ENCODE measurements around the gene STK39.

STK39 gene

GRCh38 chr2:168185583-168186274, 61.7 kb downstream of the STK39 start:
- no peak overlapping the region for H3K4me3 ChIP-seq (replicated peaks; ENCODE audit: low read depth, low read length)
- TF ChIP-seq, protein P1, sequence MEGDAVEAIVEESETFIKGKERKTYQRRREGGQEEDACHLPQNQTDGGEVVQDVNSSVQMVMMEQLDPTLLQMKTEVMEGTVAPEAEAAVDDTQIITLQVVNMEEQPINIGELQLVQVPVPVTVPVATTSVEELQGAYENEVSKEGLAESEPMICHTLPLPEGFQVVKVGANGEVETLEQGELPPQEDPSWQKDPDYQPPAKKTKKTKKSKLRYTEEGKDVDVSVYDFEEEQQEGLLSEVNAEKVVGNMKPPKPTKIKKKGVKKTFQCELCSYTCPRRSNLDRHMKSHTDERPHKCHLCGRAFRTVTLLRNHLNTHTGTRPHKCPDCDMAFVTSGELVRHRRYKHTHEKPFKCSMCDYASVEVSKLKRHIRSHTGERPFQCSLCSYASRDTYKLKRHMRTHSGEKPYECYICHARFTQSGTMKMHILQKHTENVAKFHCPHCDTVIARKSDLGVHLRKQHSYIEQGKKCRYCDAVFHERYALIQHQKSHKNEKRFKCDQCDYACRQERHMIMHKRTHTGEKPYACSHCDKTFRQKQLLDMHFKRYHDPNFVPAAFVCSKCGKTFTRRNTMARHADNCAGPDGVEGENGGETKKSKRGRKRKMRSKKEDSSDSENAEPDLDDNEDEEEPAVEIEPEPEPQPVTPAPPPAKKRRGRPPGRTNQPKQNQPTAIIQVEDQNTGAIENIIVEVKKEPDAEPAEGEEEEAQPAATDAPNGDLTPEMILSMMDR (IDR thresholded peaks at IDR 0.05; ENCODE audit: low read length, missing control alignments), result no peak
- DNase-seq (ENCODE audit: low read depth), result no peak

DNA sequence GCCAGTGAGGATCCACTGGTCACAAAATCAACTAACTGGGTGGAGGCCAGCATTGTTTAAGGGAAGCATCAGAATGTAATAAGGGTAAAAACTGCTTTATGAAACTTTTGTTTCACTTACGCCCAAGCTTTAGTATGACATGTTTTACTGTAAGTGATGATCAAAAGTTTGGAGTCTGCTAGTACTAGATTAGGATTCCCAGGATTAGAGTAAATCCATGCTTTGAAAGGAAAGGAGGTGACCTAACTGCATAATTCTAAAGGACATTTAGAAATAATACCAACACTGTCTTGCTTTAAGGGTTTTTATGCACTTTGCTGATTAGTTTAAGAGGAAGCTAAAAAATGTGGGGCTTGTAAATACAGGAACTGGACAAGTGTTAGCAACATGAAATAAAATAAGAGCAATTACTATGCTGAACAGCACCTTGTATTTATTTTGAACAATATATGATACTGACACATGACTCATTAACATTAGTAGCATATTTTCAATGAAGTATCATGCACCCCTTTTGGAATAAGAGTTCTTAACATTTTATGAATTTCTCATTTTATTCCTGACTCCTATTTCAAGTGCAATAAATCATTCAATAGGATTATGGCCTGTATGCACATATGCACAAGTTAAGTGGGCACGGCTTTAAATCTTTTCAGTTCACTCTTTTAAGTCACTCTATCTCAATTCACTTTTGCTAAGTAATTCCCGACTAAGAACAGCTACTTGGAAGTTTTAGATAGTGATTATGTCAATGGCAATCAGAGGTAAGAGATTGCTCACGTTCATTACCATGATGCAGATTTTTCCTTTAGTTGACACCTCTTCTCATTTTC, 62.5 kb downstream of the STK39 start:
- H3K4me3 ChIP-seq (replicated peaks; ENCODE audit: low read depth, low read length), result no peak overlapping the region
- TF ChIP-seq, protein P1 (IDR thresholded peaks at IDR 0.05; ENCODE audit: low read length, missing control alignments), result no peak
- DNase-seq (ENCODE audit: low read depth), result no peak

DNA sequence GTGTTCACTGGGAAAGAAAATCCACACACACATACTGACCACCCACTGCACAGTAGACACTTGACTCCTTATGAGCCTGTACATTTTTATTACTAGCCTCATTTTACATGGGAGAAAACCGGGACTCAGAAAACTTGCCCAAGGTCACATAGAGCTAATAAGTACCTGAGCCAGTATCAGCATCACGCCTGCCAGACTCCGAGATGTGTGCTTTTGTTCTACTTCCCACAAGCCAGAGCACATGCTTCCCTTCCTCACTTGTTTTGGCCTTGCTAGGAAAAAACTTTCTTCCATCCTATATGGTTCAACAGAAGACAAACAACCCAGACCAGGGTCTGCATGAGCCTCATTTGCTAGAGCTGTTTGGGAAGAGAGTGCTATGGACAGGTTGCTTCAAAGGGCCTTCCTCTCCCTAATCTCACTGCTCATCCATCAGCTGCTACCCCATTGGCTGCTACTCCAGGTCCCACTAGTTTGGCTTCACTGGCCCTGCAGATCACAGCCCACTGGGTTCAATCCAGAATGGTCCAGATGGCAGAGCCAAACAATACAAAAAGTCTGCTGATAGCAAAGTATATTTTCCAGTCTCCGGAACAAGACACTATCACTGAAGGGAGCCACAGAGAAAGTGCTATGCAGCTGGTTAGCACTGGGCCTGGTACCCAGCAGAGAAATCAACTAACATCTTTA, 63.9 kb downstream of the STK39 start:
- TF ChIP-seq, protein P1 (IDR thresholded peaks at IDR 0.05; ENCODE audit: low read length, missing control alignments), result no peak
- no peak for DNase-seq (ENCODE audit: low read depth)
- H3K4me3 ChIP-seq (replicated peaks; ENCODE audit: low read depth, low read length), result no peak overlapping the region

DNA sequence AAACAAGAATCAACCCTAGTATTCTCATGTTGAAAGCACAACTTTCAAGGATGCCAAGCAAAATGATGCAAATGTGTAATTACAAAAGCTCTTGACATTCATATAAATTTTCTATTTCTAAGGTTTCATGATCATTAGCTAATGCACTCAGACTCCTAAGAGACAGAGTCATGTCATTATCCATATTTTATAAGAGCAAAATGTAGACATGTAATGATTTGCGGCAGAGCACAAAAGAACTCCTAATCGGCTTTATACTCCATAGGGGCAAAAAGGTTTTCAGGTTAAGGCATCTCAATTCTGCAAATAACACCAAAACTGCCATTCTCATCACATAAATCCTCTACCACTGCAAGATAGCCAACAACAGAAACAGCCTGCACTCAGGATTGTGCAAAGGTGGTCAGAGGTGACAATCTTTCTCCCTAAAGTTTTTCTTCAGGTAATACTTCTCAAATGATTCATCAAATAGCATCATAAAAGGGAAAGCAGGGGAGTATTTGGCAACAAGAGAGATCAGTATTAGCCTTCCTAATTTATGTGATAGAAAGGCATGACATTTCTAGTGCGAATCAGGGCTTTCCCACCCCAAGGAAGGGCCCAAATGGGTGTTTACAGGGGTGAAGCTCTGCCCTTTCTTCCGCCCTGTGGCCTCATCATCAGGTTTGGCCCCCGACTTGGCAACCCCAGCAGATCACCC, 64.7 kb downstream of the STK39 start:
- TF ChIP-seq, protein P1 (IDR thresholded peaks at IDR 0.05; ENCODE audit: low read length, missing control alignments), result no peak
- H3K4me3 ChIP-seq (replicated peaks; ENCODE audit: low read depth, low read length), result no peak overlapping the region
- DNase-seq (ENCODE audit: low read depth), result no peak

- no peak overlapping the region for H3K4me3 ChIP-seq (replicated peaks; ENCODE audit: low read depth, low read length)
- DNase-seq (ENCODE audit: low read depth), result no peak
- TF ChIP-seq, protein P1 (IDR thresholded peaks at IDR 0.05; ENCODE audit: low read length, missing control alignments), result no peak
These were observed 65.6 kb downstream of the STK39 start for GRCh38 chr2:168181825-168182224.

- no peak for DNase-seq (ENCODE audit: low read depth)
- no peak overlapping the region for H3K4me3 ChIP-seq (replicated peaks; ENCODE audit: low read depth, low read length)
- TF ChIP-seq, protein P1 (IDR thresholded peaks at IDR 0.05; ENCODE audit: low read length, missing control alignments), result no peak
These were observed 66.5 kb downstream of the STK39 start for GRCh38 chr2:168180914-168181313.
